ENCODE data around the gene KMT2A. TPM values are rescaled to one million over a fixed set of nuclear protein-coding genes. Genes with fewer than 3 reads are reported as not detected.

The KMT2A gene
- total RNA-seq, 1 donor from 2014 or later = 64.7 TPM

DNA sequence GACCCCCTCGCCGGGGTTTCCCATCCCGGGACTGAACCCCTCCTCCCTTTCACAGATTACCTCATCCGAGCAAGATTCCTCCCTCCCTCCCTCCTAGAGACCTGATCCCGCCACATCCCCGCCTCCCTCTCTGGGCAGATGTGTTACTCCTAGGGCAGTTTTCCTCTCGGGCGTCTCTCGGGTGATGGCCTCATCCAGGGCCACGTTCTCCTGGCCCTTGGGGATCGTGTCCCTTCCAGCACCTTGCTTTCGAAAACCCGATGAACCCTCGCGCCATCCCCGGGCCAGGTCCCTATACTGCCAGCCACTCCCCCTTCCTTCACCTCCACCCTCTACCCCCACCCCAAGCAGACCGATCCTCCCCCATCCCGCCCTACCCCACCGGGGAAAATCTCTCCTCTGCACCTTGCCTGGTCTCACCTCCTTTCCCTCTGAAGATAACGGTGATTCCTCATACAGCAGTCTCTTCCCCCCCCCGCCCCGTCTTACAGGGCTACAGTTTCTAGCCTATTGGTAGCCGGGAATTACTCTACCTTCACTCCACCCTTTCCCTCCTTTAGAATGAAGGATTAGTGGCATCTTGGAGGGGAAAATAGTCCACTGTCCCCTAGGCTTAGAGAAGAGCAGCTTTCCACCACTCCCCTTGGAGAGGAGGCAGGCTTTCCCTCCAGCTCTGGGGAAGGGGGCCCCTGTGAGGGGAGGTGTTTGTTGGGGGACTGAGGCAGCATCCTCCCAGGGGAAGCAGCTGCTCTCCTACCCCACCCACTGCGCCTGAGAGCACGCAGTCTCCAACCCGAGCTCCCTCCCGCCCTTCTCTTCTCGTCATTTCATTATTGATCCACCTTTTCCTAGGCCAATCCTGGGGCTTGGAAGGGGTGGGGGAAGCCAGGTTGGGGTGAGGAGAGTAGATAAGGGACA, 1.2 kb downstream of the KMT2A start:
- Histone ChIP-seq H3K4me1 (peaks cover 45% of the 10 kb centered on the region), H3K27ac (peak overlapping the region; percentile 78), H3K9me3 (no peaks in the 10 kb centered on the region), H3K36me3 (no peaks in the 10 kb centered on the region), H3K27me3 (no peaks in the 10 kb centered on the region), H3K4me3 (peak overlapping the region; percentile 94)
- peak; percentile 68 for DNase-seq
- ATAC-seq = no peak
- intact Hi-C loops (cut with DNase I) = no loop called here
- no peak for TF ChIP-seq CTCF (IDR thresholded peaks at IDR 0.05)

DNA sequence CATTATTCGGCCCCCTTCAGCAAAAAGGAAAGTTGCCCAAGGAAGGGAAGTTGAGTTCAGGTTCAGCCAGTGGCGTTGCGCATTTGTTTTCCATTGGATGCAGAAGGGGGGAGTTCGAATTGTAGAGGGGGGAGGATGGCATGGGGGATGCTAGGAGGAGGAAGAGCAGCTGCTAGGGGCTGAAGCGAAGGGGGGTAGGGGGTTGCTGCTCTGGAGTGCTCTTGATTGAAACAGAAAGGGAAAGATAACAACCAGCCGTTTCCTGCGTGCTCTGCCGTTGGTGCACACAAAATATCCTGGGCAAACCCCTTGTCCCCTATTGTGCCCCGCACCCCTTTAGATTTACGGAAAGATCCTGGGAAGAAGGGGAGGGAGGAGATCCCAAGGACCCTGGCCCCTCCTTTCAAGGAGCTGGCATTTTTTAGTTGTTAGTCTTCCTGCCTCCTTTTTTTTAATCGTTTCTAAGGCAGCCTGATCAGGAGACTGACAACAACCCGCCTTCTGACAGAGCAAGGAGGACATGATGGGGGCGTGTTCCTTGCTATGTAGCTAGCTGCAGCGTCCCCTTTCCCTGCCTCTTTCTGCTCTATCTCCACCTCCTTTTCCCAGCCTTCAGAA, 2.1 kb downstream of the KMT2A start:
- Histone ChIP-seq H3K27me3 (no peaks in the 10 kb centered on the region), H3K4me3 (peak overlapping the region; percentile 94), H3K27ac (peak overlapping the region; percentile 78), H3K4me1 (peaks cover 54% of the 10 kb centered on the region), H3K9me3 (no peaks in the 10 kb centered on the region), H3K36me3 (no peaks in the 10 kb centered on the region)
- TF ChIP-seq CTCF (IDR thresholded peaks at IDR 0.05) = no peak
- DNase-seq = no peak
- intact Hi-C loops (cut with DNase I) = no loop called here
- ATAC-seq = no peak

- intact Hi-C loops (cut with DNase I) = no loop called here
Observed at GRCh38 chr11:118439646-118440045, 3.4 kb downstream of the KMT2A start.

DNA sequence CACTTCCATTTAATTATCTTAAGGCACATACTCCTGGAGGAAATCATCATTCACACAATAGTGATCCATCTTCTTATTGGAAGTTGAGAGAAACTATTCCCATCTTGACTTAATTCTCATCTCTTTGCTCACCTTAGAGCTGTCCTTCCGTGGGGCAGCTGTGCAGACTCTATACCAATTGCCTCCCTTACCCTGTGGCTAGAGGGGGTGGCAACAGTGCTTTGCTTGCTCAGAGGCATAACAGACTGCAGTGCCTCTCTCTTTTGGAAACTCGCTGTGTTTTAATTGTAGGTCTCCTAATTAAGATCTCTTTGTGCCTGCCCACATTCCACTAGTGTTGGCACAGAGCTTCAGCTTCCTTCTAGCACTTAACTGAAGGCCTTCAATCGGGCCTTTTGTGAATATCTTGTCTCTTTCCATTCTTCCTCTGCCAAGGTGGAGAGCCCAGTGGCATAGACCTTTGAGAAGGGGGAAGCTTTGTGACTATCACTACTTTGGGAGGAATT, 5.5 kb downstream of the KMT2A start:
- DNase-seq (no peak), ATAC-seq (no peak)
- intact Hi-C loops (cut with DNase I) = no loop called here
- Histone ChIP-seq H3K4me1 (peaks cover 59% of the 10 kb centered on the region), H3K4me3 (peak overlapping the region; percentile 12), H3K27ac (no peak overlapping the region), H3K9me3 (no peaks in the 10 kb centered on the region), H3K27me3 (no peaks in the 10 kb centered on the region), H3K36me3 (no peaks in the 10 kb centered on the region)
- TF ChIP-seq CTCF (IDR thresholded peaks at IDR 0.05) = no peak

More at GRCh38 chr11:118439646-118440045, 3.4 kb downstream of the KMT2A start:
- Histone ChIP-seq H3K27ac (peak overlapping the region; percentile 78), H3K9me3 (no peaks in the 10 kb centered on the region), H3K36me3 (no peaks in the 10 kb centered on the region), H3K27me3 (no peaks in the 10 kb centered on the region), H3K4me3 (no peak overlapping the region), H3K4me1 (peaks cover 61% of the 10 kb centered on the region)
- ATAC-seq (no peak), DNase-seq (no peak)
- TF ChIP-seq CTCF (IDR thresholded peaks at IDR 0.05) = no peak

- H3K4me3 ChIP-seq = peak overlapping the region; percentile 12
- H3K27me3 ChIP-seq = no peaks in the 10 kb centered on the region
- no peak for DNase-seq
- no peak for ATAC-seq
- H3K4me1 ChIP-seq = peaks cover 59% of the 10 kb centered on the region
- no peak for TF ChIP-seq CTCF (IDR thresholded peaks at IDR 0.05)
- H3K9me3 ChIP-seq = no peaks in the 10 kb centered on the region
- no peak overlapping the region for H3K27ac ChIP-seq
- intact Hi-C loops (cut with DNase I) = no loop called here
- no peaks in the 10 kb centered on the region for H3K36me3 ChIP-seq
Observed at GRCh38 chr11:118442301-118442700, 6.0 kb downstream of the KMT2A start.
